Activated CD8-positive, alpha-beta memory T cell treated with anti-CD3 and anti-CD28 coated beads for 24 hours (primary cell): ENCODE measurements around the gene SLC2A5.

ENCODE experiments used
- DNase-seq: peaks from one replicate; pipeline ENCODE4 v3.0.0-alpha.2; 2020

SLC2A5 gene

GRCh38 chr1:9088807-9089206, 19.4 kb upstream of the SLC2A5 start:
- no peak for DNase-seq

GRCh38 chr1:9087411-9088125, 18.1 kb upstream of the SLC2A5 start:
- DNase-seq: no peak

- no peak for DNase-seq
Observed at GRCh38 chr1:9086796-9087195, 17.4 kb upstream of the SLC2A5 start.

GRCh38 chr1:9086045-9086444, 16.6 kb upstream of the SLC2A5 start:
- DNase-seq: no peak

GRCh38 chr1:9085306-9085940, 16.0 kb upstream of the SLC2A5 start:
- no peak for DNase-seq

- DNase-seq: no peak
Observed at GRCh38 chr1:9084906-9085305, 15.5 kb upstream of the SLC2A5 start.

- no peak for DNase-seq
Observed at GRCh38 chr1:9081473-9081872, 12.0 kb upstream of the SLC2A5 start.

- DNase-seq: no peak
Observed at GRCh38 chr1:9080705-9081291, 11.4 kb upstream of the SLC2A5 start.

- DNase-seq: no peak
Observed at GRCh38 chr1:9079988-9080704, 10.7 kb upstream of the SLC2A5 start.

- DNase-seq: no peak
Observed at GRCh38 chr1:9078752-9079500, 9.5 kb upstream of the SLC2A5 start.

GRCh38 chr1:9078015-9078751, 8.7 kb upstream of the SLC2A5 start:
- no peak for DNase-seq

- DNase-seq: no peak
Observed at GRCh38 chr1:9075022-9075421, 5.6 kb upstream of the SLC2A5 start.

GRCh38 chr1:9073143-9073542, 3.7 kb upstream of the SLC2A5 start:
- DNase-seq: no peak

GRCh38 chr1:9071554-9072235, 2.3 kb upstream of the SLC2A5 start:
- DNase-seq: no peak

GRCh38 chr1:9070486-9070885, 1.1 kb upstream of the SLC2A5 start:
- no peak for DNase-seq

- no peak for DNase-seq
Observed at GRCh38 chr1:9068981-9069325, 482 bp downstream of the SLC2A5 start.

GRCh38 chr1:9066945-9067807, 2.3 kb downstream of the SLC2A5 start:
- DNase-seq: no peak

- DNase-seq: no peak
Observed at GRCh38 chr1:9065213-9065751, 4.2 kb downstream of the SLC2A5 start.

- no peak for DNase-seq
Observed at GRCh38 chr1:9062846-9063245, 6.6 kb downstream of the SLC2A5 start.

GRCh38 chr1:9062021-9062471, 7.4 kb downstream of the SLC2A5 start:
- no peak for DNase-seq
